Prostate gland (tissue), 2 donors: Measurements from ENCODE around the gene IGF2BP1. TPM values are rescaled to one million over a fixed set of nuclear protein-coding genes. Genes with fewer than 3 reads are reported as not detected.

Experiments
- DNase-seq: peaks from one replicate; pipeline ENCODE4 v3.0.0-alpha.2; 2019; ENCODE audit warnings: low spot score
- H3K27ac ChIP-seq, 2 donors: fragments of 200-600 bp; sonication (generic); 2 replicates each; pipeline ENCODE4 v1.5.1; 2017 to 2019
- H3K27me3 ChIP-seq: fragments of 200-600 bp; sonication (generic); replicated peaks from 2 replicates; pipeline ENCODE4 v1.5.1; 2019; ENCODE audit not compliant: insufficient read depth
- H3K36me3 ChIP-seq, 2 donors: fragments of 200-600 bp; sonication (generic); 1 replicate in 1 of 2; 2 replicates in 1 of 2; pipeline versions ENCODE4 v1.5.1 to v1.8.1; 2017 to 2019
- H3K4me1 ChIP-seq: fragments of 200-600 bp; sonication (generic); replicated peaks from 2 replicates; pipeline ENCODE4 v1.5.1; 2019
- H3K4me3 ChIP-seq, 2 donors: fragments of 200-600 bp; sonication (generic); 2 replicates each; pipeline ENCODE4 v1.5.1; 2017 to 2019
- H3K9me3 ChIP-seq: fragments of 200-600 bp; sonication (generic); 2 replicates; pipeline ENCODE4 v1.5.1; 2017
- POLR2A ChIP-seq: fragments of 450-650 bp; IDR thresholded peaks from one replicate; pipeline ENCODE4 v1.6.1; 2016; ENCODE audit warnings: antibody characterized with exemption, mild to moderate bottlenecking
- POLR2AphosphoS5 ChIP-seq: sonication (generic); formaldehyde crosslinking; IDR thresholded peaks from one replicate; pipeline ENCODE4 v1.6.1; 2017; ENCODE audit warnings: antibody characterized with exemption
- WGBS: methylation state at CpG from one replicate; pipeline ENCODE4 v1.1.5; 2018; 5-methylcytosine and 5-hydroxymethylcytosine counted together
- intact Hi-C: fragments of 100-400 bp; cut with DNase I; formaldehyde crosslinking; loops from one replicate; pipeline ENCODE4 v1.14.2; 2022
- total RNA-seq, 2 donors: library from RNA; depleted of rRNA; stranded (reverse); fragments of >200 nt; gene quantifications; one replicate each; pipeline ENCODE4 v1.1.0, GENCODE V29; 2016
- TF ChIP-seq, protein P1 (sequence below), 4 experiments: fragments of 200-600 bp in 2 of 4; fragments of 450-650 bp in 2 of 4; sonication (generic) in 2 of 4; IDR thresholded peaks; 1 replicate in 3 of 4; 2 replicates in 1 of 4; pipeline ENCODE4 v1.5.1; 2016 to 2019; ENCODE audit warnings: antibody characterized with exemption in 4 of 4, mild to moderate bottlenecking in 2 of 4, moderate library complexity in 2 of 4

IGF2BP1 gene
- total RNA-seq, 2 donors from 2014 or later, result 10.9 TPM; not detected in 1

DNA sequence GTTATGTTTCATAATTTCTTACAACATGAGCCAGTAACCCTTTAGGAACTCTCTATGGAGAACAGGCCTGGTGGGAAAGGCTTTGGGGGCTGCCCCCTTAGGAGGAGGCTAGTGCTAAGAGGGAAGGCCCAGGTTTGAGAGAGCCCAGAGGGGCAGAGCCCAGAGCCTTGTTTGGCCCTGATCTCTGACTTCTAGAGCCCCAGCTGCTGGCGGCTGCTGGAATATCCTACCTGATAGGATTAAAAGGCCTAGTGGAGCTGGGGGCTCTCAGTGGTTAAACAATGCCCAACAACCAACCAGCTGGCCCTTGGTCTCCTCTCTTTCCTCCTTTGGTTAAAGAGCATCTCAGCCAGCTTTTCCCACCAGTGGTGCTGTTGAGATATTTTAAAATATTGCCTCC is 54.1 kb downstream of the IGF2BP1 start:
- TF ChIP-seq POLR2AphosphoS5, result no peak
- no peak for TF ChIP-seq POLR2A
- TF ChIP-seq, protein P1, sequence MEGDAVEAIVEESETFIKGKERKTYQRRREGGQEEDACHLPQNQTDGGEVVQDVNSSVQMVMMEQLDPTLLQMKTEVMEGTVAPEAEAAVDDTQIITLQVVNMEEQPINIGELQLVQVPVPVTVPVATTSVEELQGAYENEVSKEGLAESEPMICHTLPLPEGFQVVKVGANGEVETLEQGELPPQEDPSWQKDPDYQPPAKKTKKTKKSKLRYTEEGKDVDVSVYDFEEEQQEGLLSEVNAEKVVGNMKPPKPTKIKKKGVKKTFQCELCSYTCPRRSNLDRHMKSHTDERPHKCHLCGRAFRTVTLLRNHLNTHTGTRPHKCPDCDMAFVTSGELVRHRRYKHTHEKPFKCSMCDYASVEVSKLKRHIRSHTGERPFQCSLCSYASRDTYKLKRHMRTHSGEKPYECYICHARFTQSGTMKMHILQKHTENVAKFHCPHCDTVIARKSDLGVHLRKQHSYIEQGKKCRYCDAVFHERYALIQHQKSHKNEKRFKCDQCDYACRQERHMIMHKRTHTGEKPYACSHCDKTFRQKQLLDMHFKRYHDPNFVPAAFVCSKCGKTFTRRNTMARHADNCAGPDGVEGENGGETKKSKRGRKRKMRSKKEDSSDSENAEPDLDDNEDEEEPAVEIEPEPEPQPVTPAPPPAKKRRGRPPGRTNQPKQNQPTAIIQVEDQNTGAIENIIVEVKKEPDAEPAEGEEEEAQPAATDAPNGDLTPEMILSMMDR (IDR thresholded peaks at IDR 0.05), result no peak
- Histone ChIP-seq H3K4me3 (no peak overlapping the region), H3K36me3 (no peaks in the 10 kb centered on the region), H3K4me1 (no peaks in the 10 kb centered on the region), H3K9me3 (no peaks in the 10 kb centered on the region), H3K27ac (no peak overlapping the region), H3K27me3 (no peaks in the 10 kb centered on the region)
- 100% methylated on average over 1 of the region's 1 CpG for WGBS
- no peak for DNase-seq
- intact Hi-C loops, result no loop called here

DNA sequence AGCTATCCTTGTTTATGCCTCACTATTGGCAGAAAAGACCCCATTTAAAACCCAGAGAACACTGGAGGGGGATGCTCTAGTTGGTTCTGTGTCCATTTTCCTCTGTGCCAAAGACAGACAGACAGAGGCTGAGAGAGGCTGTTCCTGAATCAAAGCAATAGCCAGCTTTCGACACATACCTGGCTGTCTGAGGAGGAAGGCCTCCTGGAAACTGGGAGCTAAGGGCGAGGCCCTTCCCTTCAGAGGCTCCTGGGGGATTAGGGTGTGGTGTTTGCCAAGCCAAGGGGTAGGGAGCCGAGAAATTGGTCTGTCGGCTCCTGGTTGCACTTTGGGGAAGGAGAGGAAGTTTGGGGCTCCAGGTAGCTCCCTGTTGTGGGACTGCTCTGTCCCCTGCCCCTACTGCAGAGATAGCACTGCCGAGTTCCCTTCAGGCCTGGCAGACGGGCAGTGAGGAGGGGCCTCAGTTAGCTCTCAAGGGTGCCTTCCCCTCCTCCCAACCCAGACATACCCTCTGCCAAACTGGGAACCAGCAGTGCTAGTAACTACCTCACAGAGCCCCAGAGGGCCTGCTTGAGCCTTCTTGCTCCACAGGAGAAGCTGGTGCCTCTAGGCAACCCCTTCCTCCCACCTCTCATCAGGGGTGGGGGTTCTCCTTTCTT is 56.1 kb downstream of the IGF2BP1 start:
- H3K27ac ChIP-seq, result no peak overlapping the region
- H3K4me1 ChIP-seq, result no peaks in the 10 kb centered on the region
- no peak for TF ChIP-seq POLR2A
- TF ChIP-seq, protein P1 (IDR thresholded peaks at IDR 0.05), result no peak
- no peak for TF ChIP-seq POLR2AphosphoS5
- intact Hi-C loops, result no loop called here
- H3K36me3 ChIP-seq, result no peaks in the 10 kb centered on the region
- no peaks in the 10 kb centered on the region for H3K9me3 ChIP-seq
- WGBS, result 55% methylated on average over 6 of the region's 6 CpGs
- H3K27me3 ChIP-seq, result no peaks in the 10 kb centered on the region
- no peak for DNase-seq
- H3K4me3 ChIP-seq, result no peak overlapping the region

DNA sequence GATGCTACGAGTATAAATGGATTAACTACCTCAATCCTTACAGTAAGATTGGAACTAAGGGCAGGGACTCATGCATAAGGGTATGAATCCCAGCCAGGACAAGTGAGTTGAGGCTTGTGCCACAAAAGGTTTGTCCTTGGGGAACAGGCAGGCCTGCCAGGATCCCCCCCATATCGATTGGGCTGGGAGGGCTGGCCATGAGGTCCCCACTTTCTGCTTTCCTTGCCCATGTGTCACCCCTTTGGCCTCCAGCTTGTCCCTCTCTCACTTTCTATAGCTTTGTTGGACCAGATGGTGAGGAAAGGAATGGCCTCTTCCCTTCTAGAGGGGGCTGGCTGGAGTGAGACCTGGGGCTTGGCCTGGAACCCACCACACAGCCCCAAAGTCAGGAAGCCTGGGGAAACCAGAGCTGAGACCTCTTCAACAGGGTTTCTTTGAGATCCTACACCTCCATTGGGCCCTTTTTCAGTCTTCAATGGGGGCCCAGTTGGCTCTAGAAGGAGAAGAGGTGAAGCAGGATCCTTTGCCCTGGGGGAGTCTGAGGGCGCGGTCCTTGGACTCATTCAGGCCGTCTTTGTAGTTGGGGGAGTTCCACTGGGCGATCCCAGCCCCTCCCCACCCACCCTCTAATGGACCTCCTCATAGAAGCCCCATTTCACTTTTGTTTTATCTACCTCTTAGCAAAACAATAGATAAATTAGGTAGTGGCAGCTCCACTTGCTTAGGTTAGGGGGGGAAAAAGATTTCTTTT is 57.3 kb downstream of the IGF2BP1 start:
- Histone ChIP-seq H3K27ac (no peak overlapping the region), H3K4me3 (no peak overlapping the region), H3K4me1 (no peaks in the 10 kb centered on the region), H3K27me3 (no peaks in the 10 kb centered on the region), H3K9me3 (no peaks in the 10 kb centered on the region), H3K36me3 (no peaks in the 10 kb centered on the region)
- intact Hi-C loops, result no loop called here
- DNase-seq, result no peak
- 82% methylated on average over 6 of the region's 6 CpGs for WGBS
- no peak for TF ChIP-seq POLR2AphosphoS5
- TF ChIP-seq, protein P1 (IDR thresholded peaks at IDR 0.05), result no peak
- no peak for TF ChIP-seq POLR2A

DNA sequence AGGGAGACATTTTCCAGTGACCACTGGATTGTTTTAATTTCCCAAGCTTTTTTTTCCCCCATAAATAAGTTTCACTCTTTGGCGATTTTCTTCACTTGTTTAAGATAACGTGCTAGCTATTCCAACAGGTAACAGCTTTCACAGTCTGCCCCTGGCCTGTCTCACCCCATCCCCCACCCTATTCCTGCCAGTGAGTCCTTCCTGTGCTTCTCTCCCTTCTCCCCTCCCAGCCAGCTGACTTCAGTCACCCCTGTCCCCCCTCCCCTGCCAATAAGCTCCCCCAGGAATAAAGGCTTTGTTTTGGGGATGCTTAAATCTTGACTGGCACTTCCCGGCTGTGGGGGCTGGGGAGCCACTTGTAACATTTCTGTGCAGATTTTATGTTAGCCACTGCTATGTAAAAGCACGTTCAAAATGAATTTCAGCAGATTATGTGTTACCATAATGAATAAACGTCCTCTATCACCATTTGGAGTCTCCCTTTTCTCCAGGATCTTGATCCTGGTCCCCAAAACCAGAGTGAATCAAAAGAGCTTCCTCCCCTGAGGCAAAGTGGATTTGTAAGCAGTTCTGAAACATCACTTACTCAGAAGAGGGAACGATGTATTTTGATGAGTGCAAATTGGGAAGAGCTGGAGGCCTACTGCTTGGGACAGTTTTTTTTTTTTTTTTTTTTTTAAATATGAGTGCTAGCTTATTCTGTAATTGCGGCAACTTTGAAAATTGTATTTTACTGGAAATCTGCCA is 58.2 kb downstream of the IGF2BP1 start:
- TF ChIP-seq POLR2AphosphoS5 (no peak), POLR2A (no peak)
- TF ChIP-seq, protein P1 (IDR thresholded peaks at IDR 0.05), result no peak
- Histone ChIP-seq H3K27ac (no peak overlapping the region), H3K36me3 (no peaks in the 10 kb centered on the region), H3K4me1 (no peaks in the 10 kb centered on the region), H3K9me3 (no peaks in the 10 kb centered on the region), H3K4me3 (no peak overlapping the region), H3K27me3 (no peaks in the 10 kb centered on the region)
- DNase-seq, result no peak
- WGBS, result 73% methylated on average over 7 of the region's 7 CpGs
- intact Hi-C loops, result no loop called here
